ENCODE results near the gene PDE1A.

- TF ChIP-seq POLR2AphosphoS5 (IDR thresholded peaks at IDR 0.05; ENCODE audit: low read depth) (no peak), GABPA (IDR thresholded peaks at IDR 0.05; ENCODE audit: low read depth) (no peak)
- TF ChIP-seq, protein P1, sequence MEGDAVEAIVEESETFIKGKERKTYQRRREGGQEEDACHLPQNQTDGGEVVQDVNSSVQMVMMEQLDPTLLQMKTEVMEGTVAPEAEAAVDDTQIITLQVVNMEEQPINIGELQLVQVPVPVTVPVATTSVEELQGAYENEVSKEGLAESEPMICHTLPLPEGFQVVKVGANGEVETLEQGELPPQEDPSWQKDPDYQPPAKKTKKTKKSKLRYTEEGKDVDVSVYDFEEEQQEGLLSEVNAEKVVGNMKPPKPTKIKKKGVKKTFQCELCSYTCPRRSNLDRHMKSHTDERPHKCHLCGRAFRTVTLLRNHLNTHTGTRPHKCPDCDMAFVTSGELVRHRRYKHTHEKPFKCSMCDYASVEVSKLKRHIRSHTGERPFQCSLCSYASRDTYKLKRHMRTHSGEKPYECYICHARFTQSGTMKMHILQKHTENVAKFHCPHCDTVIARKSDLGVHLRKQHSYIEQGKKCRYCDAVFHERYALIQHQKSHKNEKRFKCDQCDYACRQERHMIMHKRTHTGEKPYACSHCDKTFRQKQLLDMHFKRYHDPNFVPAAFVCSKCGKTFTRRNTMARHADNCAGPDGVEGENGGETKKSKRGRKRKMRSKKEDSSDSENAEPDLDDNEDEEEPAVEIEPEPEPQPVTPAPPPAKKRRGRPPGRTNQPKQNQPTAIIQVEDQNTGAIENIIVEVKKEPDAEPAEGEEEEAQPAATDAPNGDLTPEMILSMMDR (IDR thresholded peaks at IDR 0.05; ENCODE audit: insufficient read depth, low read length), result no peak
Measured at GRCh38 chr2:182361477-182361876, 65.4 kb downstream of the PDE1A start.

Data from HL-60 (cell line).